Measurements from ENCODE around the gene IPO11. TPM values are rescaled to one million over a fixed set of nuclear protein-coding genes. Genes with fewer than 3 reads are reported as not detected.
"Not testable (repeated sequence)": the region's sequence is repeated elsewhere in the genome, so short reads cannot be mapped to it uniquely, and the experiment has no call there.

The IPO11 gene
- total RNA-seq, 2 donors from 2014 or later = 29.8 to 31.7 TPM

- intact Hi-C loops (cut with DNase I) = no loop called here
- no peak for DNase-seq (ENCODE audit: low spot score)
Measured at GRCh38 chr5:62558941-62559340, 146.4 kb downstream of the IPO11 start.

DNA sequence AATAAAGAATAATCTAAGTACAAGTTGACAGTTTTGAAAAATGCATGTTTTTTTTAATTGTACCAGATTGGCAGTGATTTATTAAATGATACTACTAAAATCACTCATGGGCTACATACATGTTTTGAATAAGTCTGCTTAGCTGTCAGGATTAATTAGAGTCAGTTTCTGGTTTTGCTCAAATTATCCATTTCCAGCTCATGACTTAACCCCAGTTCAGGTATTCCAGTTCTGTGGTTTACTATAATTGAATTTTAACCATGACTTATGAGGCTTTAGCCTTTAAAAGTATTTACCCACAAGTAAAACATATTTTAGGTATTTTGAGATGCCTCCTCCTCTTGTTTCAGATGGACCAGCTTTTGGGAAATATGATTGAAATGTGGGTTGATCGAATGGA, 148.2 kb downstream of the IPO11 start:
- no peak for DNase-seq (ENCODE audit: low spot score)
- intact Hi-C loops (cut with DNase I) = no loop called here

DNA sequence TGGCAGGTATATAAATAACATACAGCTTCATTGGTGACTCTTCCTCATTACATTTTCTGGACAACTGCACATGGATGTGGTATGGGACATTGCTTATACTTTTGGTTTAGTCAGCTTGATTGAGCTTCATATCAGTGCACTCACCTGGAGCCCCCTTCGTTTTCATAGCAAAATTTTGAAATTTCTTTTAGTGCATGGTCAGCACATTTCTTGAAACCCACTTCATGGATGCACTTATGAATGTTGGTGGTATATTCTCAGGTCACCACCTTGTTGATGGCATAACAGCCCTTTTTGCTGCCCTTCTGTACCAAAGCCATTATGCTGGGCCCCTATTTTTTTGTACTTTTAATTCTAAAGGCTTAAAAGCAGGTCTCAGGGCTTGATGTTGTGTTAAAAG, 149.3 kb downstream of the IPO11 start:
- intact Hi-C loops (cut with DNase I) = no loop called here

GRCh38 chr5:62562867-62563266, 150.3 kb downstream of the IPO11 start:
- intact Hi-C loops (cut with DNase I) = no loop called here
- no peak for DNase-seq (ENCODE audit: low spot score)

More for the DNA sequence above, 149.3 kb downstream of the IPO11 start:
- DNase-seq (ENCODE audit: low spot score) = no peak

GRCh38 chr5:62564101-62564500, 151.5 kb downstream of the IPO11 start:
- intact Hi-C loops (cut with DNase I) = no loop called here
- DNase-seq (ENCODE audit: low spot score) = no peak

GRCh38 chr5:62565740-62566139, 153.2 kb downstream of the IPO11 start:
- DNase-seq (ENCODE audit: low spot score) = not testable (repeated sequence)
- intact Hi-C loops (cut with DNase I) = loop anchor here in 1 of 2 donors (5.0 kb wide), 1 partner anchor 33 kb away; no protein-coding TSS in a partner anchor

DNA sequence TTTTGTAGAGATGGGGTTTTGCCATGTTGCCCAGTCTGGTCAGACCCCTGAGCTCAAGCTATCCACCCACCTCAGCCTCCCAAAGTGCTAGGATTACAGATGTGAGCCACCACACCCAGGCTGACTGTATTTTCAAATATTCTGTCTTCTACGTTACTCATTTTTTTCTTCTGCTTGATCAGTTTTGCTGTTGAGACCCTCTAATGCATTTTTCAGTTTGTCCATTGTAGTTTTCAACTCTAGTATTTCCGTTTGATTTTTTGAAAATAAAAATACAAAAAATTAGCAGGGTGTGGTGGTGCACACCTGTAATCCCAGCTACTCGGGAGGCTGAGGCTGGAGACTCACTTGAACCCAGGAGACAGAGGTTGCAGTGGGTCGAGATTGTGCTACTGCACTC, 155.6 kb downstream of the IPO11 start:
- intact Hi-C loops (cut with DNase I) = loop anchor here in 1 of 2 donors (5.0 kb wide), 1 partner anchor 36 kb away; no protein-coding TSS in a partner anchor
- no peak for DNase-seq (ENCODE audit: low spot score)

GRCh38 chr5:62568800-62569432, 156.4 kb downstream of the IPO11 start:
- DNase-seq (ENCODE audit: low spot score) = no peak
- intact Hi-C loops (cut with DNase I) = loop anchor here in 1 of 2 donors (5.0 kb wide), 1 partner anchor 37 kb away; no protein-coding TSS in a partner anchor

- intact Hi-C loops (cut with DNase I) = loop anchor here in 1 of 2 donors (5.0 kb wide), 1 partner anchor 37 kb away; no protein-coding TSS in a partner anchor
- DNase-seq (ENCODE audit: low spot score) = no peak
Measured at GRCh38 chr5:62569470-62569869, 156.9 kb downstream of the IPO11 start.

DNA sequence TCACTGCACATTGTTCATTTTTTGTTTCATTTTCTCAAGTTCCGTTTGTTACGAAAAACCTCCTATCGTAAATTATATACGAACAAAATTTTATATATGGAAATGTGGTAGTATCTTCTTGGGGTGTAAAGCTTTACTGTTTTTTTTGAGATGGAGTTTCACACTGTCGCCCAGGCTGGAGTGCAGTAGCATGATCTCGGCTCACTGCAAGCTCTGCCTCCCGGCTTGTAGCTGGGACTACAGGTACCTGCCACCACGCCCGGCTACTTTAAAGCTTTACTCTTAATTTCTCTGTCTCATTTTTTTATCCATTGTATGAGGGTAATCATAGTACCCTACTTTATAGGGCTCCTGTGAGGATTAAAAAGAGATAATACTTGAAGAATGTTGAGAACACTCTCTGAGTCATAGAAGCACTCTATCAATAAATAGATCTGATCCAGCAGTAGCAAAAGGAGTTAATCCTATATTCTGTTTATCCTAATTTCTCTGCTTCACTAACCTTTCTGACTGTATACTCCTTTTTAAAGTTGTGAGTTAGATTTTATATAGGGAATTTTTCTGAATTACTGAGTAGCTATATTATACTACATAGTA, 160.5 kb downstream of the IPO11 start:
- intact Hi-C loops (cut with DNase I) = no loop called here

DNA sequence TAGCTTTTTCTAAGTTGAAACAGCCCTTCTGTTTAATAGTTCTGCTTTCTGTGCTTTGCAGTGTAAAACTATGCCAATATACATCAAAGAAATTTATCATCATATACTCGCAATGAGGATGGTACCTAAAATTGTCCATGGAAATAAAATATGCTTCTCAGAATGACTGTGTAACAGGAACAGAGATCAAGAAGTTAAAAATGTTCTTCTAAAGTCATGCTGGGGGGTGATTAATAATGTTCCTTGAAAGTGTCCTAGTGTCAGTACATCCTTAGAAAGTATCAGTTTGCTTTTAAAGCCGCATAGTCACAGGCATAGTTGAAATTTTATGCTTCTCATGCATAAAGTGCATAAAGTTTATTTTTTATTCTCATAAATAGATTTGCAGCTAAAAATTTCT, 162.0 kb downstream of the IPO11 start:
- intact Hi-C loops (cut with DNase I) = no loop called here
- DNase-seq (ENCODE audit: low spot score) = no peak

More for the DNA sequence above, 160.5 kb downstream of the IPO11 start:
- DNase-seq (ENCODE audit: low spot score) = no peak

- no peak for DNase-seq (ENCODE audit: low spot score)
- intact Hi-C loops (cut with DNase I) = no loop called here
Measured at GRCh38 chr5:62575066-62575465, 162.5 kb downstream of the IPO11 start.

GRCh38 chr5:62575489-62575888, 162.9 kb downstream of the IPO11 start:
- intact Hi-C loops (cut with DNase I) = no loop called here
- no peak for DNase-seq (ENCODE audit: low spot score)

DNA sequence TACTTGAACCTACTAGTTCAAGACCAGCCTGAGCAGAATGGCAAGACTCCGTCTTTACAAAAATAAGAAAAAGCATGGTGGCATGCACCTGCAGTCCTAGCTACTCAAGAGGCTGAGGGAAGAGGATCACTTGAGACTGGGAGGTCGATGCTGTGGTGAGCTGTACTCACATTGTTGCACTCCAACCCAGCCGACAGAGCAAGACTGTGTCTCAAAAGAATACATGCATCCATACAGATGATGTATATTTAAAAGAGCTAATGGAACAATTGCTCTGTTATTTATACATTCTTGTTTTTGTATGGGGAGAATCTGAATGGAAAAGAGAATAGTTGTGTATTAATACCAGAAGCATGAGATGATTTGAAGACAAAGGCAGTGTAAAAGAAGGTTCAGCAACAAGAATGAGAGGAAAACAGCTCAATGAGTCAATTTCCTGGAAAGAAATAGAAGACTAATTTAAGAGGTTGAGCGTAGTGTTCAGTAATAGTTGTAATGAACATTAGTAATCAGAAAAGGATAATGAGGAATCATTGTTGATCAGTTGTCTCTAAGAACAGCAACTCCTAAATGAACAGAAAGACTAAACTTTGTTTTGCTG, 164.1 kb downstream of the IPO11 start:
- DNase-seq (ENCODE audit: low spot score) = no peak
- intact Hi-C loops (cut with DNase I) = no loop called here

GRCh38 chr5:62577488-62577887, 164.9 kb downstream of the IPO11 start:
- intact Hi-C loops (cut with DNase I) = no loop called here
- no peak for DNase-seq (ENCODE audit: low spot score)

- no peak for DNase-seq (ENCODE audit: low spot score)
- intact Hi-C loops (cut with DNase I) = no loop called here
Measured at GRCh38 chr5:62578540-62578939, 166.0 kb downstream of the IPO11 start, which contains the start of gene LRRC70. Gene LRRC70, plus strand, starts transcription at chr5:62578819. Its CDS starts 620 bp downstream, at chr5:62579439.

GRCh38 chr5:62579761-62580160, 167.2 kb downstream of the IPO11 start:
- intact Hi-C loops (cut with DNase I) = no loop called here
- DNase-seq (ENCODE audit: low spot score) = no peak

GRCh38 chr5:62581836-62582597, 169.5 kb downstream of the IPO11 start:
- intact Hi-C loops (cut with DNase I) = no loop called here
- no peak for DNase-seq (ENCODE audit: low spot score)

DNA sequence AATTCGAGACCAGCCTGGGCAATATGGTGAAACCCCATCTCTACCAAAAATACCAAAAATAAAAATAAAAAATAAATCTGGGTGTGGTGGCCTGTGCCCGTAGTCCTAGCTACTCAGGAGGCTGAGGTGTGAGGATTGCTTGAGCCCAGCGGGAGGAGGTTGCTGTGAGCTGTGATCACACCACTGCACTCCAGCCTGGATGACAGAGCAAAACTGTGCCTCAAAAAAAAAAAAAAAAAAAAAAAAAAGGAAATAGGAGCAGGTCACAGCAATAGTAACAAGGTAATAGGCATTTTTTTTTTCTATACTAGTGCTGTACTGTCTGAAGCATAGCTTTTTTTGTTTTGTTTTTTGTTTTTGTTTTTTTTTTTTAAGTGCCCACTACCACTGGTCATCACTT, 171.8 kb downstream of the IPO11 start:
- DNase-seq (ENCODE audit: low spot score) = no peak
- intact Hi-C loops (cut with DNase I) = no loop called here

GRCh38 chr5:62585306-62585705, 172.7 kb downstream of the IPO11 start:
- intact Hi-C loops (cut with DNase I) = no loop called here
- no peak for DNase-seq (ENCODE audit: low spot score)
